Small intestine (tissue), 7 donors: Measurements from ENCODE around the gene NAV2. TPM values are rescaled to one million over a fixed set of nuclear protein-coding genes. Genes with fewer than 3 reads are reported as not detected.

Experiments used
- DNase-seq, 2 donors: peaks; one replicate each; pipeline versions ENCODE4 v3.0.0 to v3.0.0-alpha.2; 2013
- FAIRE-seq: peaks from 2 replicates; lab custom pipeline; 2012; peaks lifted over from hg19 to GRCh38; lab: Jason Lieb, UNC
- H3K27ac ChIP-seq, 3 donors: one replicate each; pipeline ENCODE4 v1.5.1; 2013; ENCODE audit warnings: low read length in 2 of 3, mild to moderate bottlenecking in 2 of 3, control low read depth in 1 of 3, inconsistent platforms in 1 of 3, low read depth in 1 of 3, moderate library complexity in 1 of 3
- H3K27me3 ChIP-seq, 3 donors: one replicate each; pipeline ENCODE4 v1.6.1; 2013; ENCODE audit warnings: low read length in 3 of 3, inconsistent platforms in 1 of 3; ENCODE audit not compliant: control insufficient read depth in 3 of 3, insufficient read depth in 3 of 3
- H3K36me3 ChIP-seq, 3 donors: one replicate each; pipeline ENCODE4 v1.6.1; 2013; ENCODE audit warnings: low read length in 3 of 3, inconsistent platforms in 1 of 3, low read depth in 1 of 3, mild to moderate bottlenecking in 1 of 3, moderate library complexity in 1 of 3; ENCODE audit not compliant: control insufficient read depth in 3 of 3, insufficient read depth in 2 of 3
- H3K4me1 ChIP-seq, 3 donors: one replicate each; pipeline ENCODE4 v1.6.1; 2013; ENCODE audit warnings: low read length in 2 of 3, inconsistent platforms in 1 of 3, low read depth in 1 of 3, mild to moderate bottlenecking in 1 of 3, moderate library complexity in 1 of 3; ENCODE audit not compliant: control insufficient read depth in 3 of 3, insufficient read depth in 2 of 3
- H3K4me3 ChIP-seq, 3 donors: one replicate each; pipeline ENCODE4 v1.5.1; 2013; ENCODE audit warnings: low read length in 3 of 3, control low read depth in 1 of 3, inconsistent platforms in 1 of 3, low read depth in 1 of 3, mild to moderate bottlenecking in 1 of 3, moderate library complexity in 1 of 3
- H3K9me3 ChIP-seq, 2 donors: one replicate each; pipeline ENCODE4 v1.6.1; 2013; ENCODE audit warnings: low read depth in 1 of 2, low read length in 1 of 2; ENCODE audit not compliant: control insufficient read depth in 2 of 2, insufficient read depth in 1 of 2
- WGBS, 3 donors: extraction: QIAGEN DNeasy Blood & Tissue Kit; methylation state at CpG; one replicate each; pipeline ENCODE4 v1.1.7; 2013; 5-methylcytosine and 5-hydroxymethylcytosine counted together
- polyA plus RNA-seq, 4 donors: library from polyadenylated mRNA; stranded (reverse) in 3 of 4; unstranded in 1 of 4; fragments of 200-250 nt in 3 of 4; fragments of 120-200 nt in 1 of 4; gene quantifications; one replicate each; pipeline versions ENCODE4 v1.2.1 to v1.2.3, GENCODE V29; 2013
- donor health status: healthy with polysubstance abuse.
- donor health status: control.
- donor health status: control.
- donor health status: Bipolar disorder and iron deficiency.
- donor health status: healthy.

Gene NAV2
- polyA plus RNA-seq, 4 donors = 1.6 to 6.5 (median 3.6) TPM

GRCh38 chr11:19683141-19683805 lies 29.4 kb upstream of the NAV2 start:
- FAIRE-seq (no peak), DNase-seq (no peak)
- Histone ChIP-seq H3K27me3 (peaks cover 0 to 13% (median 0%) of the 10 kb centered on the region in 3 donors), H3K27ac (no peak overlapping the region), H3K4me1 (no peaks in the 10 kb centered on the region), H3K36me3 (no peaks in the 10 kb centered on the region), H3K9me3 (no peaks in the 10 kb centered on the region), H3K4me3 (no peak overlapping the region)
- 65 to 78% (median 77%) methylated on average over 5 of the region's 5 CpGs for WGBS, 3 donors

GRCh38 chr11:19683862-19684491 lies 28.7 kb upstream of the NAV2 start:
- no peaks in the 10 kb centered on the region for H3K36me3 ChIP-seq
- no peaks in the 10 kb centered on the region for H3K4me1 ChIP-seq
- no peaks in the 10 kb centered on the region for H3K9me3 ChIP-seq
- H3K27ac ChIP-seq = no peak overlapping the region
- DNase-seq (no peak), FAIRE-seq (no peak)
- WGBS, 3 donors = 88 to 93% (median 92%) methylated on average over 2 of the region's 2 CpGs
- H3K27me3 ChIP-seq = peaks cover 0 to 14% (median 0%) of the 10 kb centered on the region in 3 donors
- no peak overlapping the region for H3K4me3 ChIP-seq

GRCh38 chr11:19686234-19686633 lies 26.4 kb upstream of the NAV2 start:
- FAIRE-seq (no peak), DNase-seq (no peak)
- peaks cover 0 to 7% (median 0%) of the 10 kb centered on the region in 3 donors for H3K27me3 ChIP-seq
- no peak overlapping the region for H3K27ac ChIP-seq
- no peak overlapping the region for H3K4me3 ChIP-seq
- H3K9me3 ChIP-seq = no peaks in the 10 kb centered on the region
- 38 to 81% (median 75%) methylated on average over 1 of the region's 1 CpG for WGBS, 3 donors
- H3K4me1 ChIP-seq = no peaks in the 10 kb centered on the region
- no peaks in the 10 kb centered on the region for H3K36me3 ChIP-seq

- Histone ChIP-seq H3K4me3 (no peak overlapping the region), H3K27ac (no peak overlapping the region), H3K4me1 (no peaks in the 10 kb centered on the region), H3K9me3 (no peaks in the 10 kb centered on the region), H3K36me3 (no peaks in the 10 kb centered on the region), H3K27me3 (peaks cover 0 to 5% (median 0%) of the 10 kb centered on the region in 3 donors)
- DNase-seq (no peak), FAIRE-seq (no peak)
- WGBS, 3 donors = 79 to 92% (median 91%) methylated on average over 1 of the region's 1 CpG
These were observed 25.2 kb upstream of the NAV2 start for GRCh38 chr11:19687392-19687791.

- Histone ChIP-seq H3K36me3 (no peaks in the 10 kb centered on the region), H3K4me1 (no peaks in the 10 kb centered on the region), H3K27me3 (peaks cover 0 to 5% (median 0%) of the 10 kb centered on the region in 3 donors), H3K9me3 (no peaks in the 10 kb centered on the region), H3K27ac (no peak overlapping the region), H3K4me3 (no peak overlapping the region)
- 90% methylated on average over 8 of the region's 8 CpGs for WGBS, 3 donors
- FAIRE-seq (no peak), DNase-seq (no peak)
These were observed 23.2 kb upstream of the NAV2 start for GRCh38 chr11:19689281-19690000.

- no peak overlapping the region for H3K4me3 ChIP-seq
- no peak overlapping the region for H3K27ac ChIP-seq
- DNase-seq (no peak), FAIRE-seq (no peak)
- peaks cover 0 to 5% (median 0%) of the 10 kb centered on the region in 3 donors for H3K27me3 ChIP-seq
- H3K9me3 ChIP-seq = no peaks in the 10 kb centered on the region
- no peaks in the 10 kb centered on the region for H3K4me1 ChIP-seq
- H3K36me3 ChIP-seq = no peaks in the 10 kb centered on the region
- 60 to 78% (median 67%) methylated on average over 2 of the region's 2 CpGs for WGBS, 3 donors
These were observed 21.8 kb upstream of the NAV2 start for GRCh38 chr11:19690885-19691284.

GRCh38 chr11:19691815-19692500 lies 20.7 kb upstream of the NAV2 start:
- Histone ChIP-seq H3K9me3 (no peaks in the 10 kb centered on the region), H3K27ac (no peak overlapping the region), H3K36me3 (no peaks in the 10 kb centered on the region), H3K27me3 (peaks cover 0 to 5% (median 0%) of the 10 kb centered on the region in 3 donors), H3K4me1 (no peaks in the 10 kb centered on the region), H3K4me3 (no peak overlapping the region)
- FAIRE-seq = no peak
- no peak for DNase-seq
- WGBS, 3 donors = 85 to 89% (median 88%) methylated on average over 8 of the region's 8 CpGs

GRCh38 chr11:19693146-19693545 lies 19.5 kb upstream of the NAV2 start:
- WGBS, 3 donors = 82 to 85% (median 83%) methylated on average over 5 of the region's 5 CpGs
- FAIRE-seq (no peak), DNase-seq (no peak)
- Histone ChIP-seq H3K27me3 (peaks cover 0 to 5% (median 0%) of the 10 kb centered on the region in 3 donors), H3K27ac (no peak overlapping the region), H3K4me1 (no peaks in the 10 kb centered on the region), H3K4me3 (no peak overlapping the region), H3K9me3 (no peaks in the 10 kb centered on the region), H3K36me3 (no peaks in the 10 kb centered on the region)
